ENCODE measurements around the gene ZNF683. TPM values are rescaled to one million over a fixed set of nuclear protein-coding genes. Genes with fewer than 3 reads are reported as not detected.

Gene ZNF683
- total RNA-seq: not detected

DNA sequence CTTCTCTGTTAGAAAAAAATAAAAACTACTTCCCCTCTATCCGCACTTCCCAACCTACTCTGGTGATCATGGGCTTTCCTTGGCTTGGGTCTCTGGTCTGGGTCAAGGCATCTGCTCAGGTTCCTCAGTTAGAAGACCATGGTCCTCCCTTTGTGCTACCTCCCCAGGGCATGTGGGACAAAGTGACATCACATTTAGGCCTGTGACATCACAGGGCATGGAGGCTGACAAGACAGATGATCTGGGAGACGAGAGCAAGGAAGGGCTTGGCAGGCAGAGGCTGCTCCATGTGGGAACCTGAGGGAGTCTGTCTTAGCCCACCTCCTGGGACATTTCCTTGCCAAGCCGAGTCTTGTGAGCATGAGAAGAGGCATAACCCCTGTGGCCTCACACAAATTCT, at the start of gene ZNF683:
Gene ZNF683 (minus strand): TSS at position 140 of the 400 bp plus-strand sequence. CDS start 4,179 bp downstream, outside the sequence.

DNA sequence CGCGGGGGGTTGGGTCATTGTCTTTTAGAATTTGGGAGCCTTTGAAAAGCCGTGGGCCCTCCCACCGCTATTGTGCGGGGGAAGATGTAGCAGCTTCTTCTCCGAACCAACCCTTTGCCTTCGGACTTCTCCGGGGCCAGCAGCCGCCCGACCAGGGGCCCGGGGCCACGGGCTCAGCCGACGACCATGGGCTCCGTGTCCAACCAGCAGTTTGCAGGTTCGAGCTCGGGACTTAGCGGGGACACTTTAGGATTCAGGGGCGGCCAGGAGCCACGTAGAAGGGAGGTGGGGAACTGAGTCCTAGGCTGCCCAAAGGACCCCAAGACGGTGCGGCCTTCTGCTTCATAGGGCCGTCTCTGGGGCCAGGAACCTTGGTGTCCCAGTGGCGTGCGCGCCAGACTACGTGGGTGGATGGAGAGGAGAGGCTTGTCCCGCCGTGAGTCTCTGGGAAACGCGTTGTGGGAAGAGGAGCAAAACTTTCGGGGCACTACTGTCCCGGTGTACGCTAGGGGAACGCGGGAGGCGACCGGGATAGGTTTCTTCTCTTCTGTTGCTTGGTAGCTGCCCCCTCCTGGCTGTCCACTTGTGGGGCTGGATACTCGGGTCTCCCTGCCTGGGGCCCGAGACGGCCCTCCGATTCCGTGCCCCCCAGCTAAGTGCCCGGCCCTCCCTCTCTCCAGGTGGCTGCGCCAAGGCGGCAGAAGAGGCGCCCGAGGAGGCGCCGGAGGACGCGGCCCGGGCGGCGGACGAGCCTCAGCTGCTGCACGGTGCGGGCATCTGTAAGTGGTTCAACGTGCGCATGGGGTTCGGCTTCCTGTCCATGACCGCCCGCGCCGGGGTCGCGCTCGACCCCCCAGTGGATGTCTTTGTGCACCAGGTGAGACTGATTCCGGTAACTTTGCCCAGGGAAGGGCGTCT, 38.4 kb upstream of the ZNF683 start, which contains the start of gene LIN28A:
Gene LIN28A (plus strand): TSS at position 112 of the 918 bp plus-strand sequence. CDS start 75 bp downstream, at position 187.

DNA sequence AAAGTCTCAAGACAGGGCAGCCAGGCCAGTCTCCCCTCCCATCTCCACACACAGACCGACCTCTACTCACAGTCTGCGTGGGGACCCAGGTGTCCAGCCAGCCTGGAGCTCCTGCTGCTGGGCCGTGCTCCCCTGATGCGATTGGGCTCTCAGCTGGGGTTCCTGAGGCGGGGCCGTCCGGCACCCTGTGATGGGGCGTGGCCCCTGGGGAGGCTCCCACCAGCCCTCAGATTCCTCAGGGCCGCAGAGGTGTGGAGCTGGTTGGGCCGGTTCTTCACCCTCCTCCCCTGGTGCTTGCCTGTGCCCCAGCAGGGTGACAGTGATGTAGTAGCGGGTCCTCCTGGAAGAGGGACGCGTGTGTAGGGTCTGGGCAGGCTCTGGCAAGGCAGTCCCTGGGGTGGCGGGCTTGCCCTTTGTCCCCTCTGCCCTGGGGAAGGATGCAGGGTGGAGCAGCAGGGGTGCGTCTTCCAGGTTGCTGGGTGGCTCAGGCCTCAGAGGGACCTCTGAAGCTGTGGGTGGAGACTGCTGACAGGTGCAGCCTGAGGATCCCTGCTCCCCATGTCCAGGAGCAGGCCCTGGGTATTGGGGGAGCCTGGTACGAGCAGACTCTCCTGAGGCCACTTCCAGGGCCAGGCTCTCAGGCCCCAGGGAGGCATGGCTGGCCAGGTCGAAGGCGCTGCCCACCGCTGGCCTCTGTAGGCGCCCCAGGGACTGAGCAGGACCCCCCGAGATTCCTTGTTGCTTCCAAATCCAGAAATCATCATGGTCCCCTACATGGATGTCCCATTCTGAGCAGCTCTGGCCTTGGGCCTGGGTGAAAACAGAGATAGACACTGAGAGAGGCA, 18.4 kb downstream of the ZNF683 start, which contains the start of gene CRYBG2:
Gene CRYBG2 (minus strand): TSS at position 155 of the 845 bp plus-strand sequence. CDS start 7,473 bp downstream, outside the sequence.

DNA sequence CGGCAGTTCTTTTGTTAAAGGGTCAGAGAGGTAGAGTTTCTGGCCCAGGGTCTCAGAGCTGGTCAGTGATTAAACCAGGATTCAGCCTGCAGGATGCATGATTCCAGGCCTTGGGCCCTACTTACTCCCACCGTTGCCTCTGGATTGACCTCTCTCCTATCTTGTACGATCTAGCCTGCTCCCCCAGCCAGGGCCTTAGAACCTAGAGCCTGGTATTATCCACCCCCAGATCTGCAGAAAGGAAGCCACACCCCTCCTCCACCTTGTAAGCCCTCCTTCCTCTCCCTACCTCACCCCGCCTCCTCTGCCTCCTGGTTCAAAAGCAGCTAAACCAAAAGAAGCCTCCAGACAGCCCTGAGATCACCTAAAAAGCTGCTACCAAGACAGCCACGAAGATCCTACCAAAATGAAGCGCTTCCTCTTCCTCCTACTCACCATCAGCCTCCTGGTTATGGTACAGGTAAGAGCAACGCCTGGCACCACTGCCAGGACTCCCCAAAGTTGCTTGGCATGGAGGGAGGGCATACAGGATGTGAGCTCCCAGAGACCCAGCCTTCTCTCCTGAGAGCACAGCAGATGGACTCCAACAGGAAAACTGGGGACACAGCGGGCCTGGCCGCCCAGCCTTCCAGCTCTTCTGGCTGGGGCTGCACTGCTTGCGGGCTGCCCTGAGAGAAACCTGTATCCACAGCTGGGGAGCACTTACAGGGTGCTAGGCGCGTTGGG, 54.8 kb downstream of the ZNF683 start, which contains the start of gene CD52:
Gene CD52 (plus strand): TSS at position 347 of the 726 bp plus-strand sequence. CDS start 60 bp downstream, at position 407.

Other genes with a start within 250 kb of the ZNF683 start
- gene FAM110D, start 213.7 kb downstream of the ZNF683 start, total RNA-seq: 1.5 TPM
- gene C1orf232, start 203.8 kb downstream of the ZNF683 start, total RNA-seq: not detected
- gene ZNF593, start 202.8 kb downstream of the ZNF683 start, total RNA-seq: 25.9 TPM
- not detected for gene ZNF593OS, start 200.9 kb downstream of the ZNF683 start, total RNA-seq
- 7.6 TPM for gene CNKSR1, start 195.3 kb downstream of the ZNF683 start, total RNA-seq
- gene CATSPER4, start 182.1 kb downstream of the ZNF683 start, total RNA-seq: not detected
- 17.0 TPM for gene CEP85, start 138.6 kb downstream of the ZNF683 start, total RNA-seq
- 20.8 TPM for gene SH3BGRL3, start 92.7 kb downstream of the ZNF683 start, total RNA-seq
- gene UBXN11, start 66.1 kb downstream of the ZNF683 start, total RNA-seq: 19.4 TPM
- 7.6 TPM for gene CD52, start 54.8 kb downstream of the ZNF683 start, total RNA-seq
- 0.29 TPM for gene CRYBG2, start 18.6 kb downstream of the ZNF683 start, total RNA-seq
- not detected for gene LIN28A, start 38.1 kb upstream of the ZNF683 start, total RNA-seq
- gene DHDDS, start 59.6 kb upstream of the ZNF683 start, total RNA-seq: 25.5 TPM
- gene HMGN2, start 99.7 kb upstream of the ZNF683 start, total RNA-seq: 282 TPM
- 32.4 TPM for gene RPS6KA1, start 157.0 kb upstream of the ZNF683 start, total RNA-seq

All from metanephros (tissue), 1 donor.